Loucy (cell line): ENCODE results near the gene UBAC2.

Source experiments
- H2AFZ ChIP-seq: fragments of 200-600 bp; sonication (generic); 2 replicates; pipeline ENCODE4 v1.6.0; 2016; ENCODE audit warnings: antibody characterized with exemption, mild to moderate bottlenecking, low read length, moderate library complexity
- H3F3A ChIP-seq: fragments of 200-600 bp; 2 replicates; pipeline ENCODE4 v1.6.0; 2016; ENCODE audit warnings: antibody characterized with exemption, low read depth, mild to moderate bottlenecking
- H3K27me3 ChIP-seq: fragments of 200-600 bp; sonication (generic); 2 replicates; pipeline ENCODE4 v1.6.1; 2014; ENCODE audit warnings: low read length, mild to moderate bottlenecking; ENCODE audit not compliant: insufficient read depth, poor library complexity, severe bottlenecking
- H3K36me3 ChIP-seq: fragments of 200-600 bp; sonication (generic); 2 replicates; pipeline ENCODE4 v1.6.1; 2016; ENCODE audit warnings: low read length; ENCODE audit not compliant: insufficient read depth
- H3K4me1 ChIP-seq: fragments of 200-600 bp; sonication (generic); 2 replicates; pipeline ENCODE4 v1.5.1; 2014; ENCODE audit warnings: low read length, mild to moderate bottlenecking; ENCODE audit not compliant: insufficient read depth, poor library complexity, severe bottlenecking
- H3K4me2 ChIP-seq: fragments of 200-600 bp; sonication (generic); 2 replicates; pipeline ENCODE4 v1.6.0; 2014; ENCODE audit warnings: antibody characterized with exemption, low read length, low read depth, mild to moderate bottlenecking; ENCODE audit not compliant: poor library complexity, severe bottlenecking
- H3K4me3 ChIP-seq: fragments of 200-600 bp; sonication (generic); 2 replicates; pipeline ENCODE4 v1.5.1; 2014; ENCODE audit warnings: low read length, mild to moderate bottlenecking, mixed read lengths; ENCODE audit not compliant: poor library complexity, severe bottlenecking
- H3K79me2 ChIP-seq: fragments of 200-600 bp; sonication (generic); 2 replicates; pipeline ENCODE4 v1.6.1; 2014; ENCODE audit warnings: low read length; ENCODE audit not compliant: insufficient read depth
- H3K9ac ChIP-seq: fragments of 200-600 bp; sonication (generic); 2 replicates; pipeline ENCODE4 v1.6.0; 2014; ENCODE audit warnings: mild to moderate bottlenecking, low read depth, low read length, moderate library complexity; ENCODE audit not compliant: poor library complexity, severe bottlenecking
- H3K9me2 ChIP-seq: fragments of 200-600 bp; sonication (generic); replicated peaks from 2 replicates; pipeline ENCODE4 v1.6.1; 2016; ENCODE audit warnings: low read depth, low read length, mixed read lengths
- H3K9me3 ChIP-seq: fragments of 200-600 bp; sonication (generic); 2 replicates; pipeline ENCODE4 v1.6.1; 2014; ENCODE audit warnings: mild to moderate bottlenecking, antibody characterized with exemption, low read length, low read depth; ENCODE audit not compliant: insufficient read depth
- H4K20me1 ChIP-seq: fragments of 200-600 bp; sonication (generic); 2 replicates; pipeline ENCODE4 v1.6.0; 2014; ENCODE audit warnings: antibody characterized with exemption, low read length, mild to moderate bottlenecking; ENCODE audit not compliant: insufficient read depth, poor library complexity, severe bottlenecking
- EZH2phosphoT487 ChIP-seq: fragments of 200-600 bp; IDR thresholded peaks from 2 replicates; pipeline ENCODE4 v1.6.1; 2018; ENCODE audit warnings: antibody characterized with exemption, mild to moderate bottlenecking, moderate library complexity, borderline replicate concordance
- TF ChIP-seq, protein P1 (sequence below): fragments of 200-600 bp; sonication (generic); conservative IDR thresholded peaks from 2 replicates; pipeline ENCODE4 v1.5.1; 2014; ENCODE audit warnings: mild to moderate bottlenecking, antibody characterized with exemption, low read length

The UBAC2 gene

DNA sequence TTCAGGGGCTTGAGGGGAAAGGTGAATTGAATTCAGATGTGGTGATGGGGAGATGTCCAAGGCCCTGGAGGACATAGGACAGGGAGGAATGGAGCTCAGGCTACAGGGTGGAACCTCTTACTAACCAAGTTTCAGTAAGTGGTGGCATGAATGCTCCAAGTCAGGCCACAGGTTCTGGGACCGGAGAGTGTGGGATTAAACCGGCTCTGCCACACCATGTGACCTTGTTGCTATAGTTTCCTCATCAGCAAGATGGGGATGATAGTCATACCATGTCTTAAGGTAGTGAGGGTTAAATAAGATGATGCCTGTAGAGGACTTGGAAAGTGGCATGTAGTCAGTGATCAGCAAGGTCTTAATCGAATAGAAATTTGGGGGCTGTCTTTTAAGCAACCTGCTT is 90.2 kb downstream of the UBAC2 start:
- TF ChIP-seq, protein P1, sequence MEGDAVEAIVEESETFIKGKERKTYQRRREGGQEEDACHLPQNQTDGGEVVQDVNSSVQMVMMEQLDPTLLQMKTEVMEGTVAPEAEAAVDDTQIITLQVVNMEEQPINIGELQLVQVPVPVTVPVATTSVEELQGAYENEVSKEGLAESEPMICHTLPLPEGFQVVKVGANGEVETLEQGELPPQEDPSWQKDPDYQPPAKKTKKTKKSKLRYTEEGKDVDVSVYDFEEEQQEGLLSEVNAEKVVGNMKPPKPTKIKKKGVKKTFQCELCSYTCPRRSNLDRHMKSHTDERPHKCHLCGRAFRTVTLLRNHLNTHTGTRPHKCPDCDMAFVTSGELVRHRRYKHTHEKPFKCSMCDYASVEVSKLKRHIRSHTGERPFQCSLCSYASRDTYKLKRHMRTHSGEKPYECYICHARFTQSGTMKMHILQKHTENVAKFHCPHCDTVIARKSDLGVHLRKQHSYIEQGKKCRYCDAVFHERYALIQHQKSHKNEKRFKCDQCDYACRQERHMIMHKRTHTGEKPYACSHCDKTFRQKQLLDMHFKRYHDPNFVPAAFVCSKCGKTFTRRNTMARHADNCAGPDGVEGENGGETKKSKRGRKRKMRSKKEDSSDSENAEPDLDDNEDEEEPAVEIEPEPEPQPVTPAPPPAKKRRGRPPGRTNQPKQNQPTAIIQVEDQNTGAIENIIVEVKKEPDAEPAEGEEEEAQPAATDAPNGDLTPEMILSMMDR, result no peak
- no peak for TF ChIP-seq EZH2phosphoT487
- H3K9me2 ChIP-seq, result no peaks in the 10 kb centered on the region
- H3K36me3 ChIP-seq, result peaks cover 36% of the 10 kb centered on the region; the same call in 1 of the 2 replicates
- H3K4me2 ChIP-seq, result no peak overlapping the region
- no peak overlapping the region for H2AFZ ChIP-seq
- H3K9ac ChIP-seq, result no peak overlapping the region
- no peaks in the 10 kb centered on the region for H3F3A ChIP-seq
- H3K27me3 ChIP-seq, result no peaks in the 10 kb centered on the region
- no peaks in the 10 kb centered on the region for H3K9me3 ChIP-seq
- no peak overlapping the region for H3K4me3 ChIP-seq
- H3K79me2 ChIP-seq, result peaks cover 33% of the 10 kb centered on the region; the same call in 1 of the 2 replicates
- H3K4me1 ChIP-seq, result peaks cover 28% of the 10 kb centered on the region
- H4K20me1 ChIP-seq, result peaks cover 10% of the 10 kb centered on the region

DNA sequence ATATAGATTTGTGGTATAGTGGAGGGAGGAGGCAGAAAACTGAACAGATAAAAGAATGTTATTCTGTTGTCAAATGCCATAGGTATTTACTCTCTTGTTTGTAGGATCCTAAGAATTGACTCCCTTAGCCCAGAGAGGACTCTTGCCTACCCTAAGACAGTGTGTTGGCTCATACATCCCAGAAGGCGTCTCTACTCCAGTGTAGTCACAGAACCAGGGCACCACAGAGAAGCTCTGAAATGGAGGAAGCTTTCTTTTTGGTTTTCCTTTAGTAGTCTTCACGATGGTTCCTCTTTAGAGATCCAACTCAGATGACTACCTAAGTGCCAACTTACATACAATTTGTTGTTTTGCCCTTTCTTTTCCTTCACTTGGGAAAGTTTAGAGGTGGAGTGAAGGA is 92.5 kb downstream of the UBAC2 start:
- Histone ChIP-seq H3K36me3 (peaks cover 36% of the 10 kb centered on the region; the same call in 1 of the 2 replicates), H3K9me2 (no peaks in the 10 kb centered on the region), H3K4me2 (no peak overlapping the region), H2AFZ (no peak overlapping the region), H3K9ac (no peak overlapping the region), H3K9me3 (no peaks in the 10 kb centered on the region), H4K20me1 (peaks cover 21% of the 10 kb centered on the region), H3K4me1 (peaks cover 6% of the 10 kb centered on the region), H3K27me3 (no peaks in the 10 kb centered on the region), H3K4me3 (no peak overlapping the region), H3F3A (no peaks in the 10 kb centered on the region), H3K79me2 (peaks cover 25% of the 10 kb centered on the region; the same call in 1 of the 2 replicates)
- TF ChIP-seq, protein P1, result no peak
- no peak for TF ChIP-seq EZH2phosphoT487

DNA sequence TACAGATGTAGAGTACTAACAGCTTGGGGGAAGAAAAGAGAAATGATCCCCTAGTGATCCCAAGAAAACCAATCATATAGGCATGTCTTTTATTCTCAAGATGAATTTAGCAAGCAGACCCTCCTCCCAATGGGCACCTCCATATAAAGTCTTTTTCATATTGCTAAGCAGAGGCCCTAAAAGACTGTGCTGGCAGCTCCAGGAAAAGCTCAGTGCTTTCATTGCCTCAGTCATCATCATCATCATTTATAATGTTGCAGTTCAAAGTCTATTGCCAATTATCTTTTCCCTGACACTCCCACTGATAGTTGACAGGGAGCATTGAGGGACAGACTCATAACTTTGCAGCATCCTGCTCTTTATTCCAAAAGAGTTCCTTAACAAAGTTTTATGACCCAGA is 93.5 kb downstream of the UBAC2 start:
- TF ChIP-seq, protein P1, result no peak
- no peak for TF ChIP-seq EZH2phosphoT487
- Histone ChIP-seq H4K20me1 (peaks cover 21% of the 10 kb centered on the region), H3K4me3 (no peak overlapping the region), H3K9me2 (no peaks in the 10 kb centered on the region), H3K36me3 (peaks cover 33% of the 10 kb centered on the region; the same call in 1 of the 2 replicates), H3K9ac (no peak overlapping the region), H3K27me3 (no peaks in the 10 kb centered on the region), H3K79me2 (peaks cover 21% of the 10 kb centered on the region; the same call in 1 of the 2 replicates), H3K4me1 (no peaks in the 10 kb centered on the region), H2AFZ (no peak overlapping the region), H3K9me3 (no peaks in the 10 kb centered on the region), H3F3A (no peaks in the 10 kb centered on the region), H3K4me2 (no peak overlapping the region)
